Measurements from ENCODE around the gene GPANK1.

GPANK1 gene

DNA sequence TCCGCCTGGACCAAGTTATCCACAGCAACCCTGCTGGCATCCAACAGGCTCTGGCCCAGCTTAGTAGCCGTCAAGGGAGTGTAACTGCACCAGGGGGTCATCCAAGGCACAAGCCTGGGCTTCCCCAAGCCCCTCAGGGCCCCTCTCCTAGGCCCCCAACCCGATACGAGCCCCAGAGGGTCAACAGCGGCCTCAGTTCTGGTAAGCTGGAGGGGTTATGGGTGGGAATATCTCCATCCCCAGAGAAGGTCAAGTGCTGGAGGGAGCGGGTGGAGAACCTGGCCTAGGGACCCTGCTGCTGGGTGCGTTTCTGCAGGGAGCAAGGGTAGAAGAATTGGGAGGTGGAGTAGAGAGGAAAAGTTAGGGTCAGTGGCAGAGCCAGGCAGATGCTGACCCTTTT, 31.4 kb downstream of the GPANK1 start:
- Histone ChIP-seq H3K4me3 (ENCODE audit: insufficient read depth, low read length, poor library complexity, severe bottlenecking) (no peak overlapping the region), H3K79me2 (ENCODE audit: insufficient read depth, low read length) (0 out of 2 replicates have a peak, but pooled peaks cover 4% of the 10 kb centered on the region), H3K27ac (ENCODE audit: low read depth, low read length) (no peak overlapping the region), H3K9me2 (replicated peaks; ENCODE audit: insufficient read depth, low read length) (no peaks in the 10 kb centered on the region), H4K20me1 (ENCODE audit: low read depth, low read length) (no peaks in the 10 kb centered on the region; the same call in 1 of the 2 replicates), H3K4me2 (ENCODE audit: low read depth, low read length, poor library complexity, severe bottlenecking) (no peak overlapping the region), H3K27me3 (ENCODE audit: low read length) (no peaks in the 10 kb centered on the region), H3K9ac (ENCODE audit: low read length) (no peak overlapping the region), H2AFZ (ENCODE audit: low read depth, low read length, severe bottlenecking) (no peak overlapping the region), H3F3A (ENCODE audit: insufficient read depth) (peaks cover 46% of the 10 kb centered on the region), H3K9me3 (ENCODE audit: insufficient read depth, low read length) (no peaks in the 10 kb centered on the region), H3K36me3 (ENCODE audit: low read length) (peaks cover 48% of the 10 kb centered on the region)
- TF ChIP-seq, protein P1, sequence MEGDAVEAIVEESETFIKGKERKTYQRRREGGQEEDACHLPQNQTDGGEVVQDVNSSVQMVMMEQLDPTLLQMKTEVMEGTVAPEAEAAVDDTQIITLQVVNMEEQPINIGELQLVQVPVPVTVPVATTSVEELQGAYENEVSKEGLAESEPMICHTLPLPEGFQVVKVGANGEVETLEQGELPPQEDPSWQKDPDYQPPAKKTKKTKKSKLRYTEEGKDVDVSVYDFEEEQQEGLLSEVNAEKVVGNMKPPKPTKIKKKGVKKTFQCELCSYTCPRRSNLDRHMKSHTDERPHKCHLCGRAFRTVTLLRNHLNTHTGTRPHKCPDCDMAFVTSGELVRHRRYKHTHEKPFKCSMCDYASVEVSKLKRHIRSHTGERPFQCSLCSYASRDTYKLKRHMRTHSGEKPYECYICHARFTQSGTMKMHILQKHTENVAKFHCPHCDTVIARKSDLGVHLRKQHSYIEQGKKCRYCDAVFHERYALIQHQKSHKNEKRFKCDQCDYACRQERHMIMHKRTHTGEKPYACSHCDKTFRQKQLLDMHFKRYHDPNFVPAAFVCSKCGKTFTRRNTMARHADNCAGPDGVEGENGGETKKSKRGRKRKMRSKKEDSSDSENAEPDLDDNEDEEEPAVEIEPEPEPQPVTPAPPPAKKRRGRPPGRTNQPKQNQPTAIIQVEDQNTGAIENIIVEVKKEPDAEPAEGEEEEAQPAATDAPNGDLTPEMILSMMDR (IDR thresholded peaks at IDR 0.05; ENCODE audit: insufficient read depth, low read length, poor library complexity, severe bottlenecking) = no peak
- no peak for TF ChIP-seq EZH2phosphoT487 (conservative IDR thresholded peaks at IDR 0.05; ENCODE audit: low read length)

DNA sequence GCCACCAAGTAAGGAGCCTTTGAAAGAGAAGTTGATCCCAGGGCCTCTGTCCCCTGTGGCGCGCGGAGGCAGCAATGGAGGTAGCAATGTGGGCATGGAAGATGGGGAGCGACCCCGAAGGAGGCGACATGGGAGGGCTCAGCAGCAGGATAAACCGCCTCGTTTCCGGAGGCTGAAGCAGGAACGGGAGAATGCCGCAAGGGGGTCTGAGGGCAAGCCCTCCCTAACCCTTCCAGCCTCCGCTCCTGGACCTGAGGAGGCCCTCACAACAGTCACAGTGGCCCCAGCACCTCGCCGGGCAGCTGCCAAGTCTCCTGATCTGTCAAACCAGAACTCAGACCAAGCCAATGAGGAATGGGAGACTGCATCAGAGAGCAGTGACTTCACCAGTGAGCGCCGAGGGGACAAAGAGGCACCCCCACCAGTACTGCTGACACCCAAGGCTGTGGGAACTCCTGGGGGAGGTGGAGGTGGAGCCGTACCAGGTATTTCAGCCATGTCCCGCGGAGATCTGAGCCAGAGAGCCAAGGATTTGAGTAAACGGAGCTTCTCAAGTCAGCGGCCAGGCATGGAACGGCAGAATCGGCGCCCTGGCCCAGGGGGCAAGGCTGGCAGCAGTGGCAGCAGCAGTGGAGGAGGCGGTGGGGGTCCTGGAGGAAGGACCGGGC, 32.4 kb downstream of the GPANK1 start:
- no peaks in the 10 kb centered on the region for H3K27me3 ChIP-seq (ENCODE audit: low read length)
- H3K9me3 ChIP-seq (ENCODE audit: insufficient read depth, low read length) = no peaks in the 10 kb centered on the region
- H3K4me2 ChIP-seq (ENCODE audit: low read depth, low read length, poor library complexity, severe bottlenecking) = no peak overlapping the region
- 0 out of 2 replicates have a peak, but pooled peaks cover 5% of the 10 kb centered on the region for H3K79me2 ChIP-seq (ENCODE audit: insufficient read depth, low read length)
- no peak overlapping the region for H3K9ac ChIP-seq (ENCODE audit: low read length)
- no peak overlapping the region for H3K27ac ChIP-seq (ENCODE audit: low read depth, low read length)
- no peak for TF ChIP-seq EZH2phosphoT487 (conservative IDR thresholded peaks at IDR 0.05; ENCODE audit: low read length)
- TF ChIP-seq, protein P1 (IDR thresholded peaks at IDR 0.05; ENCODE audit: insufficient read depth, low read length, poor library complexity, severe bottlenecking) = no peak
- no peak overlapping the region for H2AFZ ChIP-seq (ENCODE audit: low read depth, low read length, severe bottlenecking)
- no peaks in the 10 kb centered on the region for H3K9me2 ChIP-seq (replicated peaks; ENCODE audit: insufficient read depth, low read length)
- H3K36me3 ChIP-seq (ENCODE audit: low read length) = peaks cover 51% of the 10 kb centered on the region
- no peaks in the 10 kb centered on the region; the same call in 1 of the 2 replicates for H4K20me1 ChIP-seq (ENCODE audit: low read depth, low read length)
- H3K4me3 ChIP-seq (ENCODE audit: insufficient read depth, low read length, poor library complexity, severe bottlenecking) = no peak overlapping the region
- peaks cover 37% of the 10 kb centered on the region for H3F3A ChIP-seq (ENCODE audit: insufficient read depth)

DNA sequence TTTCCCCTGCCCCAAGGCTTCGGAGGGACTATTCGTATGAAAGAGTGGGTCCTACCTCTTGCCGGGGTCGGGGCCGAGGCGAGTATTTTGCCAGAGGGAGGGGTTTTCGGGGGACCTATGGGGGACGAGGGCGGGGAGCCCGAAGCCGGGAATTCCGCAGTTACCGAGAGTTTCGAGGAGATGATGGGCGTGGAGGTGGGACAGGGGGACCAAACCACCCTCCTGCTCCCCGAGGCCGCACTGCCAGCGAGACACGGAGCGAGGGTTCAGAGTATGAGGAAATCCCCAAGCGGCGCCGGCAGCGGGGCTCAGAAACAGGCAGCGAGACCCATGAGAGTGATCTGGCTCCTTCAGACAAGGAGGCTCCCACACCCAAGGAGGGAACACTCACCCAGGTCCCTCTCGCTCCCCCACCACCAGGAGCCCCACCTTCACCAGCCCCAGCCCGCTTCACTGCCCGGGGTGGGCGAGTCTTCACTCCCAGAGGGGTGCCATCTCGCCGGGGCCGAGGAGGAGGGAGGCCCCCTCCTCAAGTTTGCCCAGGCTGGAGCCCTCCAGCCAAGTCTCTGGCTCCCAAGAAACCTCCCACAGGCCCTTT, 33.0 kb downstream of the GPANK1 start:
- Histone ChIP-seq H3K4me3 (ENCODE audit: insufficient read depth, low read length, poor library complexity, severe bottlenecking) (no peak overlapping the region), H3K27ac (ENCODE audit: low read depth, low read length) (no peak overlapping the region), H3K4me2 (ENCODE audit: low read depth, low read length, poor library complexity, severe bottlenecking) (no peak overlapping the region), H4K20me1 (ENCODE audit: low read depth, low read length) (no peaks in the 10 kb centered on the region; the same call in 1 of the 2 replicates), H3K9me3 (ENCODE audit: insufficient read depth, low read length) (no peaks in the 10 kb centered on the region), H3K36me3 (ENCODE audit: low read length) (peaks cover 55% of the 10 kb centered on the region), H3F3A (ENCODE audit: insufficient read depth) (peaks cover 33% of the 10 kb centered on the region), H3K9me2 (replicated peaks; ENCODE audit: insufficient read depth, low read length) (no peaks in the 10 kb centered on the region), H2AFZ (ENCODE audit: low read depth, low read length, severe bottlenecking) (no peak overlapping the region), H3K79me2 (ENCODE audit: insufficient read depth, low read length) (peaks cover 11% of the 10 kb centered on the region; the same call in 1 of the 2 replicates), H3K9ac (ENCODE audit: low read length) (no peak overlapping the region), H3K27me3 (ENCODE audit: low read length) (no peaks in the 10 kb centered on the region)
- TF ChIP-seq, protein P1 (IDR thresholded peaks at IDR 0.05; ENCODE audit: insufficient read depth, low read length, poor library complexity, severe bottlenecking) = no peak
- no peak for TF ChIP-seq EZH2phosphoT487 (conservative IDR thresholded peaks at IDR 0.05; ENCODE audit: low read length)
